ENCODE results near the gene MEF2D.

Gene MEF2D

DNA sequence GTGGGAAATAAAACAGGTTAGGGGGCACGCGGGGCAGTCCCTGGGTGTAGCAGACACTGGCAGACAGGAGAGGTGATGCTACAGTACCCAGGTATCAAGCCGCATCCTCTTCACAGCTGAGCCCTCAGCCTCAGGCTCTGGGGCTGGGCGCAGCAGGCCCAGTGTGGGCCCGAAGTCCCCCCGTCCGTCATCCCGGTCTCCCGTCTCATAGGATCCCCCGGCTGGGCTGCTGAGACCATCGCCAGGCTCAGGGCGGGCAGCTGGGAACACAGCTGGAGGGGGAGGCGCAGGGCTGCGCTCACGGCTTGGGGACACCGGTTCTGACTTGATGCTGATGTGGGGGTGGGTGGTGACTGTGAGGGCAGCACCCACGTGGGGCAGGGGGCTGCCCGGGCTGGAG is 32.7 kb downstream of the MEF2D start:
- no peak for DNase-seq (ENCODE audit: low spot score)

DNA sequence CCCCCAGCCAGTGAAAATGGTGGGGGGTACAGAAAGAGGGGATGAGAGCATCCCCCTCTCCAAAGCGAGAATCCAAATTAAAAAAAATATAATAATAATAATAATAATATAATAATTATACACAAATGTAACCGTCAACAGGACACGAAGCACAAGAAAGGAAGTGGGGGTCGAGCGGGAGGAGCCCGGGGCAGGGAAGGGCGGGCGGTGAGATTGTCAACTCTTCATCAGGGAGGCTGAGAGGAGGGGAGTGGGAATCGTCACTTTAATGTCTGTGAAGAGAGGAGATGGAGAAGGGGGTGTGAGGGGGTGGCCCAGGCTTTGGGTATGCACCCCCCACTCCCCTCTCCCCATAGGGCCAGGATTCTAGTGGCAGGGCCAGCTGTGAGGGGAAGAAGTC is 33.2 kb downstream of the MEF2D start:
- DNase-seq (ENCODE audit: low spot score) = no peak

DNA sequence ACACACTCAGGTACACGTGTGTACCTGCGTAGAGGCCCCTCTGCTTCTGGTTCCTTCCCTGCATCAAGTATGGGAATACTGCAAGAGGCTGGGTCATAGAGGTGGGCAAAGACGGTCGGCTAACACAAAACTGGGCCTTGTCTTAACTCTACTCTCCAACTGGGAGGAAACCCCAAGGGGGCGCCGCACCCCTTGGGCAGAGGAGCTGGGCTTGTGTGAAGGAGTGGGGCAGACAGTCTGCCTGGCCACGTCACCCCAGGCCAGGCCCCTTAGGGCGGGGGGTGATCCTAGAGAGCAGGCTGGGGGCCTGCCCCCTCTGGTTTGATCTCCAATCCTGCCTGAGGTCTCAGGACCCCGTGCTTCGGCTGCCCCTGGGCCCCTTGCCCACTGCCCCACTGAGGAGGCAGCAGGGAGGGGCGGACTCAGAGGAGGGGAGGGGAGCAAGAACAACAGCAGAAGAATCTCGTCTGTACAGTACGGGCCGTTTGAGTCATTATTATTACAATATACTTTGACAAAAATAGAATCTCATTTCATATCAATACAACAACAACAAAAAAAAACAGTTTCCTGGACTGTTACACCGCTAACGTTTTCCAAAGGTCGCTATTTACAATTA is 34.7 kb downstream of the MEF2D start:
- DNase-seq (ENCODE audit: low spot score) = no peak

DNA sequence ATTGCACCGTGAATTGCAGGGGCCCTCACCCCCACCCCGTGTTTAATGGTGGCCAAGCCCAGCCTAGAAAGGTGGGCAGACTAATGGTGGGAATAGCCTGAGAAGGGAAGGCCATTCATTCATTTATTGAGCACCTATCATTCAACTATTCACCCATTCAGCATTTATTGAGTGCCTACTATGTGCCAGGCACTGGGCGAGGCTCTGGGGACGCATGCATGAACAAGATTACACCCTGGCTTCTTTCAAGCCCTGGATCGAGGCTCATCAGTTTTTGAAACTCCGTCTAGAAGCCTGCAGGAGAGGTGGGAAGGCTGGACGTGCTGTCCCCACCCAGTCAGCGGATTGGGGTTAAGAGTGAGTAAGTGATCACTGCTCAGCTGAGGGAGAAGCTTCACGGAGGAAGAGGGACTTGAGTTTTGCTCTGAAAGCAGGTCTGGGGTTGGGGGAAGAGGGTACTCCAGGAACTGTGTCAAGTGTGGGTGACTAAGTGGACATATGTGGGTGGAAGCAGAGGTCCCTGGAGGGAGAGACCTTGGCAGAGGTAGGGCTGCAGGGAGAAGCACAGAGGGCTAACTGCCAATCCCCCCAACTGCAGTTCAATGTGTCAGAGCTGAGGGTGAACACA is 35.6 kb downstream of the MEF2D start:
- no peak for DNase-seq (ENCODE audit: low spot score)

DNA sequence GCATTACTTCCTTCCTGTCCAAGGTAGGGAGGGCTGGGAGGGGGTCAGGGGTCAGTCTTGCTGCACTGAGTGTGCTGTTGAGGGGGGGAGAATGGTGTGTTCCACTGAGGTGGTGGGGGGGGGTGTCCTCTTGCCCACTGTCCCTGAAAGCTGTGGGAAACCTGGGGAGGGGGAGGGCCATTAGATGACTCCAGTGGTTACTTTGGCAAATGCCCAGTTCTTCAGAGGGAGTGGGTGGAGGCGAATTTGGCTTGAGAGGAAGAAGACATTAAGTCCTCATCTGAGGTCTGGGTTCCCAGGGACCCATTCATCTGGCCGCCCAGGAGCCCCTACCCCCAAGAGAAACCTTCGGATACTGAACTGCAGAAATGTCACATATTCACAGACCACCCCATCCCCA is 36.2 kb downstream of the MEF2D start:
- DNase-seq (ENCODE audit: low spot score) = no peak

DNA sequence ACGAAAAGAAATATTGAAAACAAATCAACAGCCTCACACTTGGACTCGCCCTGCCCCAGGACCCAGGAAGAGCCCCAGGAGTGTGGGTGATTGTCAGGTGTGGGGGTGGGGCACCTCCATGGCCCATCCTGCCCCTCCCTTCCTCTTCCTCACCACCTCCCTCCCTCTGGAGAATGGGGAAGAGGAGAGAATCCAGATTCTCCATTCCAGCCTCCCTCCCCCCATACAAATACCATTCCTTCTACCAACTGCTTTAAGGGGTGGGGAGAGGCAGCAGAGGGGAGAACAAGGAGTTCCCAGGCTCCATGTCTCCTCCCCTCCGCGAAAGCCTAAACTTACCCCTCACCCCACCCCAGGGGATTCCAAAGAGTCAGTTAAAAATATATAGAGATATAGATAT is 36.7 kb downstream of the MEF2D start:
- DNase-seq (ENCODE audit: low spot score) = no peak

DNA sequence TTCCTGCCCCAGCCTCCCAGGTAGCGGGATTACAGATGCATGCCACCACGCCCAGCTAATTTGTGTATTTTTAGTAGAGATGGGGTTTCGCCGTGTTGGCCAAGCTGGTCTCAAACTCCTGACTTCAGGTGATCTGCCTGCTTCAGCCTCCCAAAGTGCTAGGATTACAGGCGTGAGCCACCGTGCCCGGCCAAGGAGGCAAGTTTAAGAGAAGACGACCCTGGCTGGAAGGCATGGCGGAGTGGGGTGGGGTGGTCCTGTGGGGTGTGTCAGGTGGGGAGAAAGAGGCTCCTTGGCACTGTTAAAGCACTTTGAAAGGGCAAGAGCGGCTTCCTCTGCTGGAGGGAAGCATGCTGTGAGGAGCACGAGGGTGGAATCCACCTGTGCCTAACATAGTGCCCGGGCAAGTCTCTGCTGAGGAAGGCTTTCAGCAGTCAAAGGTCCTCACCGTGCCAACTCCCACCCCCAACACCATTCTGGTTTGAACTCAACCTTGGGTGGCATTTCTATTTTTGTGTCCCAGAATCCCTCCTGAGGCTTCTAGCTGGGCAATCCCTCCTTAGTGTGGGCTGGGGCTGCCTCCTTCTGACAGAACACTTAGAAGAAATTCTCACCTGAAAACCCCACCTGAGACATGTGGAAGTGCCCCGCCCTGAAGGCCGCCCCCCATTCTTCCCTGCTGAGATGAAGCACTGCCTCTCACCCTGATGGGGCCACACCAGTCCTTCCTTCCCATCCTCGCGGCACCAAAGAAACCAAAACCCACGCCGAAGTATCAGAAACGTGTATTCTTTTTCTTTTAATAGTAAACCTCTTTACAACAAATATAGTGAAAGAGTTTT is 37.4 kb downstream of the MEF2D start:
- DNase-seq (ENCODE audit: low spot score) = no peak

DNA sequence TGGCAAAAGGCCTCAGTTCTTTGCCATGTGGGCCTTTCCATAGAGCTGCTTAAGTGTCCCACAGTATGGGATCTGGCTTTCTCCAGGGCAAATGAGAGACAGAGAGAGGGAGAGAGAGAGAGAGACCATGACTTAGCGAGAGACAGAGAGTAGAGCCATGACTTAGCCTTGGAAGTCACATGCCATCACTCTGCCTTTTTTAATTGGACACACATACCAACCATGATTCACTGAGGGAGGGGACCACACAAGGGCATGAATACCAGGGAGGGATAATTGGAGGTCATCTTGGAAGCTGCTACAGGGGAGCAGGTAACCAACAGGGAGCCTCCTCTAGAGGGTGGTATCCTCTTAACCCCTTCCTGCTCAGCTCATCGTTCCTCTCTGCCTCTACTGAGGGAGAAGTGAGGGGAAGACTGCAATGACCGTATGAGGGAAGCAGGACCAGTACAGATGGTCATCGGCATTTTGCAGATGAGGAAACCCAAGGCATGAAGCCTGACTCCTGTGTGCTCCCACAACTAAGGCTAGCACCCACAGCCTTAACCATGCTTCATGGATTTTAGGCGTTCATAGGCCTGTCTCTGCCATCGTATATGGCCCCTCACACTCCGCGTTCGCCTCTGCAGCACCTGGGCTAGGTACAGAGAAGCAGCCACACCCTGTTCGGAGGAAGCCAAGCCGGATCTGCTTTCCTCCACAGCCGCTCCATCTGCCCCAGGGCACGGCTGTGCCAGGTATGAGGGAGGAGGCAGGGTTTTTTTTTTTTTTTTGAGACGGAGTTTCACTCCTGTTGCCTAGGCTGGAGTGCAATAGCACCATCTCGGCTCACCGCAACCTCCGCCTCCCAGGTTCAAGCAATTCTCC is 38.6 kb downstream of the MEF2D start:
- no peak for DNase-seq (ENCODE audit: low spot score)

DNA sequence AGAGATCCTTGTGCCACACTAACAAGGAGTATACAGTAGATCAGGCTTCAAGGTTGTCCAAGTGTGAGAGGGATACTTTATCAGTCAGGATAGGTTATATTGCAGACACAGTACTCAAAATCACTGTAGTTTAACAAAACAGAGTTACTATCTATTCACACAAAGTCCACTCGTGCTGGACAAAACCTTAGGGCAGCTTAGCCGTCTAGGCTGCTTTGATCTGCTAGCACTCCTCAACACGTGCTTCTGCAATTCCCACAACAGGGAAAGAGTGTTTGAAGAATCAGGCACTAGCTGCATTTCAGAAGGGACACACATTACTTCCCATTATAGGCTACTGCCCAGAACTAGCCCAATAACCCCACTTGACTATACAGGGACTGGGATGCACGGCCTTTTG is 39.5 kb downstream of the MEF2D start:
- DNase-seq (ENCODE audit: low spot score) = no peak

DNA sequence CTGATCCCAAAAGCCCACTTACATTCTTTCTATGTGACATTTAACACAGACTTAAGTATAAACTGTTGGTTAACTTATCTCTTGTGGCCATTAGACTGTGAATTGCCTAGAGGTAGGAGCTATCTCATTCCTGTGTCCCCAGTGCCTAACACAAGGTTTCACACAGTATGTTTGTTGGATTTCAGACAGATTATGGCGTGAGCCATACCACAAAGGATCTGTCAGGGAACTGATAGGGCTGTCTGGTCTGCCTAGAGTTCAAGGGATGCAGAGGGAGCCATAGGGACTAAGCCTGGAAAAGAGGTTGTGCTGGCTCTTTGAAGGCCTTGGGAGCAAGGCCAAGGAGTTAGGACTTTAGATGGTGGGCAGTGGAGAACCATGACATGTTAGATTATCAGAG is 40.0 kb downstream of the MEF2D start:
- no peak for DNase-seq (ENCODE audit: low spot score)

DNA sequence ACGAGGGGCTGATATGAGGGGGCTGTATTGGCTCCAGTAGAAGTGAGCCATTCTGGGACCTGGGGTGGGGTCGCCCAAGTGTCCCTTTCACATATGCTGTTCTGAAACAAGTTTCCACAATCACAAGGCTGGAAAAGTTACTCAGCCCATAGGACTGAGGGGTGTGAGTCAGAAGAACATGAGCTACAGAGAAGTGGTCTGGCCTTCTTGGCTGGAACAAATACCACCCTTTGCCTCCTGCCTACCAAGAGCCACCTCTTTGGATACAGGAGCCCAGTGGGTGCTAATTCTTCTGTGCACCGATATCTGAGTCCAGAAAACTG is 42.4 kb downstream of the MEF2D start:
- DNase-seq (ENCODE audit: low spot score) = no peak

DNA sequence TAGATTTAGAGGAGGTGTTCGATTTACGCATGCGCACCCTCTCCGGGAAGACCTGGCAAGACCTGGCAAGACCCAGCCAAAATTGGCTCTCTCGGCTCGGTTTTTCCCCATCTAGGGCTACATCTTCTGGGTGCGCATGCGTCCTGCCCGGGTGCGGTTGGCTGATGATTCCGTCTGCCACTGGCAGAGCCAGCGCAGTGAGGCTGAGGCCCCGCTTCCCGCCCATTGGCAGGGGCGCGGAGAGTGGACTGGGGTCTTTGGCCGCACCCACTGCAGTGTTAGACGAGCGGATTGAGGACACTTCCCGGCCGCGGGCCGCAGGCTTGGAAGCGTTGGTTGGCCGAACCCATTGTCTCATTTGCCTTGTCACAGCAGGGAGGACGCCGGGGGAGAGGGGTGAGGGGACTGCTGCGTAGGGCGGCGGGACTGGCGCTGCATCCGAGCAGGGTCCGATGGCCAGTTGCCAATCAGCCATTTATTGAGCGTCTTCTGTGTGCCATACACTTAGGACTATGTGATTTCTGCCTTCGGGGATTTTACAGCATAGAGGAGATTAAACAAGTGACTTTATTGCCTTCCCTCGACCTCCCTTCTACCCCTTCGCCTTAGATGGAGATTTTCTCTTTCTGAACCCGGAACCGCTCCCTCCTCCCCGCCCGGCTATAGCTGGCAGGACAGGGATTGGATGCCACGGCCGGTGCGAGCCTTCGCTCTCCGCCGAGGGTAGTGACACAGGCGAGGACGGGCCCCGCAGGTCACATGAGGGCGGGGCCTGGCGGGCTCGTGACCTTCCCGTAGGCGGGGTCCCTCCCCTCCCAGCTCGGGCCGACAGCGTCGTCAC is 43.7 kb downstream of the MEF2D start:
- peak; percentile 99 for DNase-seq (ENCODE audit: low spot score)

DNA sequence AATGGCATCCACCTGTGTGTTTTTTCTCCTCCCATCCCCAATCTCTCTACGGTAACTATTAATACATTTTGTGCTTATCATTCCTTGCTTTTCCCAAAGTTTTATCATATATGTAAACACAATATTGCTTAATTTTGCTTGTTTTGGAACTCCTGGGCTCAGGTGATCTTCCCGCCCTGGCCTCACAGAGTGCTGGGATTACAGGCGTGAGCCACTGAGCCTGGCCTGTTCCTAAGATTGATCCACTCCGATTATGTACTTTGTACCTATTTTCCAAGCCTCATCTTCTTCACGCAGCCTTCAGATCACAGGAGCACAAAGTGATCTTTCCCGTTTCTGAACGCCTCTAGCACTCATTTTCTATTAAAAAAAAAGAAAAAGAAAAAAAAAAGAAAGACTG is 45.2 kb downstream of the MEF2D start:
- DNase-seq (ENCODE audit: low spot score) = no peak

DNA sequence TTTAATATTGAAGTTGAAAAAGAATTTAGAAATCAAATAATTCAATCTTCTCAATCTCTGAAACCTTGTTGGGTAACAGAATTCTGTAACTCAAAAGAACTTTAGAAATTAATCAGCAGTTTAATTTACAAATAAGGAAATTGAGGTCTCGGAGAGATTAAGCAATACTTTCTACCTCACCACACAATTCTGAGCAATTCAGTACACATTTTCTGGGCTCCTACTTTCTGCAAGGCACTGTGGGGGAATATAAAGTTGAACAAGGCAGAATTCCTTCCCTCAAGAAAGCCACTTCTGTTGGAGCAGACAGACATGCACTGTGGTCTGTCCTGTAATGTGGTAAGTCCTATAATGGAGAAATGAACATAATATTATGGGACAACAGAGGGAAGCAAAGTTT is 47.7 kb downstream of the MEF2D start:
- no peak for DNase-seq (ENCODE audit: low spot score)

DNA sequence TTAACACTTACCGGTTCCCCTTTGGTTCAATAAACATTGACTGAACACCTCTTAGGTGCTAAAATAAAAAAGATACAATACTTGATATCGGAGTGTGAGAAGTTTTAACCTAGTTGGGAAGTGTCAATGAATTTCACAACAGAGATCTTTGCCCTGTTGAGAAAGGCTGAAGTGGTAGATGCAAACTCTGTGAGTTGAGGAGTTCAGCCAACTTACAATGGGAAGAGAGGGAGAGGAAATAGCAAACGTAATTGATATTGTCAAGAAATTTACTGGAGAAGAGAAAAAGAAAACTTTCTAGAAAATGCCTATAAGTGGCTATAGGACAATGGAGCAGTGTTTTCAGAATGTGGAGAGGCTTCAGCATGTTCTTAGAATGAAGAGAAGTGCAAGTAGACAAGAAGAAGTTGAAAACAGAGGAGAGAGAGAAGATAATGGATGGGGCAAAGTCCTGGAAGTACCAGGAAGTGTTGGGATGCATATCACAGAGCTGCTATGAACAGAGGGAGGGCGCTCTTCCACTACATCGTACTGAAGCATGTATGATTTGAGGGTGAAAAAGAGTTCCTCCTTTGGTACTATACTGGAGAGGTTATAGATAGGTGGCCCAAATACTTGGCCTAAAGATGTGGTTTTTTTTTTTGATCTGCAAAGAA is 48.9 kb downstream of the MEF2D start:
- no peak for DNase-seq (ENCODE audit: low spot score)

DNA sequence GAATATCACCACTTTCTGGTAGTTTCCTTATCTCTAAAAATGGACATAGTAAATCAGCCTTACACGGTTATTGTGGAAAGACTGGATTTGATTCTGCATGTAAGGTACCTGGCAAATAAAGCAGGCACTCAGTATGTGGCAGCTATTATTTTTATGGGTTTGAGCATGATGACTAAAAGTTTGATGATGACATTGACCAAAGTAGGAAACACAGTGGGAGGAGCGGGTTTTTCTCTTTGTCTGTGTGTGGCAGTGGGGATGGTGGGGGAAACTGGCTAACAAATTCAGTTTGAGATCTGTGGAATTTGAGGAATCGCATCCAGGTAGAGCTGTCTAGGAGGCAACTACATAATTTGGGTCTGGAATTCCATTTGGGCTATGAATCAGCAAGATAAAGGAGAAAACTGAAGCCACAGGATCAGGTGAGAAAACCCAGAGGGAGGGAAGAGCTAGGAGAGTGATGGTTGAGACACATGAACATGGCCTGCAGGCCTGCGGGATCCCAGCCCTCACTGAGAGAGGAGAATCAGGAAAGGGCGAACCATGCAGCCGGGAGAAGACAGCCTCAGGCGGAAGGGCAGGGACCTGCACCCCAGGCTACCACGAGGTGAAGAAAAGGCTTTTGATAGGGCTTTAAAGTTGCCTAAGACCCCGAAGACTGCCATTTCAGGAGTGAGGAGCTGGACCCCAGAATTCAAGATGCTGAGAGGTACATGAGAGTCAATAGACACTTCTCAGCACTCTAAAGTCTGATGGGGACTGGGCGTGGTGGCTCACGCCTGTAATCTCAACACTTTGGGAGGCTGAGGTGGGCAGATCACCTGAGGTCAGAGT is 52.2 kb downstream of the MEF2D start:
- no peak for DNase-seq (ENCODE audit: low spot score)

DNA sequence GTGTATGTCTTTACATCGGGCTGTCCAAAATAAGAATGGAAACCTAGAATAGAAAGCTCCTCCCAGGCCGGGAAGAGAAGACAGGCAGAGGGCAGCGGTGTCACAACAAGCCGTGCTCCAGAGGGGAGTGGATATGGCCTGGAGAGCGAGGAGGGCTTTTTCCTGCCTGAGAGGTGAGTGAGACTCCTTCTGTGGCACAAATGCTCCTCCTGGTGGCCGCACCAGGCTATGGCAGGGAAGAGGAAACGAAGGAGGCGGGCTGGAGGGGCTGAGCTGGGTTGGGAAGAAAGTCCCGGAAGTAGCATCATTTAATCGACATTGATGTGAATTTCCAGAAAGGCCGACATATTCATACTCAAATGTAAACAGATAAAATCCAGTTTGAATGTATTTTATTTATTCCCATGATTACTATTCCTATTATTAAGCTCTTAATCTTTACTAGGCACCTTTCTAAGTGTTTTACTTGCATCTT is 54.7 kb downstream of the MEF2D start:
- DNase-seq (ENCODE audit: low spot score) = peak; percentile 82

DNA sequence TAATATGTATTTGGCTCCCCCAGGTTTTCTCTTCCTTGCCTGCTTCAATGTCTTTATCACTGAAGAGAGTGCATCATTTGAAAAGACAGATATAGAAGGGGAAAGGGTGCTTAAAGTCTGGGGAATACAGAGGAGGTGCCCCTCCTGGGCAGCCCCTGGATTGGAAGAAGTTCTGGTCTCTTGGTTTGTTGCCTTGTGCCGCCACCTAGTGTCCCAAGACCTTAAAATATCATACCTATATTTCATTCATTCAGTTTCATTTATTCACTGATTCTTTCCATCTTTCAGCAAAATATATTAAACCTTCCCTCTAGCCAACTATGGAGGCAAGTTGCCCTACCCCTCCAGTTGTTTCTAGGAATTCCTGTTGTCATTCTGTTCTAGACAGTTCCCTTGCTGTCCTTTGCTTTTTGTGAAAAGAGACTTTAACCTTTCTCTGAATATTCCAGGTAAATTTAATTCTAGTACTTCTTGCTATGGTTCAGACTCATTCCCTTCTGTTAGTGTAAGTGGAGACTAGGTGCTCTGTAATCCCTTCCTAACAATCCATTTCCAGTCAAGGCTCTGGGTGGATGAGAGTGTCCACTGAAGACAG is 56.1 kb downstream of the MEF2D start:
- DNase-seq (ENCODE audit: low spot score) = peak; percentile 26

DNA sequence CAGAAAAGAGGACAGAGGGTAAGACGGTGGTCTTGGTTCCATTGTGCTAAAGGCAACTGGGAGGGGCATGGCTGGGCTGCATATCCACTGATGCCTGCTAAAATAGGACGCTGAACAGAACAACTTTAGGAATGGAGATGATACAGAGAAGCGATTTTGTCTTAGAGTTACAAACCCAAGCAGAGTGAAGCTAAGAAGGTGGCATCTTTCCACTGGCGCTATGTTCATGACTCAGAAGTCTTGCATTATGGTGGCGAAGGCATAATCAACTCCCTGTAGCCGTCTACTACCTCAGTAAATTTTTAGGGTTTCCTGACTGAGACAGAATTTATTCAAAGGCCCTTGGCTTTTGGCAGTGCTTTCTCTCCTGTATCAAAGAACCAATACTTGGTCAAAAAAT is 57.3 kb downstream of the MEF2D start:
- no peak for DNase-seq (ENCODE audit: low spot score)

Measured in CD4-positive, alpha-beta T cell treated with Interleukin-2 at 100 ng/mL for 4 hours (primary cell).